ENCODE results near the gene MAGI2.

Gene MAGI2

GRCh38 chr7:78770422-78771410 lies 682.8 kb downstream of the MAGI2 start:
- no peak for DNase-seq

GRCh38 chr7:78769481-78770101 lies 683.9 kb downstream of the MAGI2 start:
- DNase-seq = no peak

DNA sequence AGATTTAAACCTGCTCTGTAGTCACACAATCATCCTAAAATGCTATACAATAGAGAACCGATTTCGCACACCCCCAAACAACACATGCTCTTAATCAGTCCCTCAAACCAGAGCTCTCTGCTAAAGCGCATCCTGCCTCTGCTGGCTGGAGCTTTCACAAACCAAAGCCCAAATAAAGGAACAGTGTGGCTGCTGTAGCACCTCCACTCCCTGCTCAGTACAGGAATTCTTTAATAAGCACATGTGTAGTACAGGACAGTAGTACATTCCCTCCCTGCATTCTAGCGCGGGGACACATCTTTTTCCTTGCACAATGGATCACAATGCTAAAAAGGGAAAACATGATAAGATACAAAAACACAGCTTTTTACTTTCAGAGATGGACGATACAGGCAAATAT lies 684.6 kb downstream of the MAGI2 start:
- DNase-seq = no peak

- no peak for DNase-seq
These were observed 687.3 kb downstream of the MAGI2 start for GRCh38 chr7:78765943-78766729.

DNA sequence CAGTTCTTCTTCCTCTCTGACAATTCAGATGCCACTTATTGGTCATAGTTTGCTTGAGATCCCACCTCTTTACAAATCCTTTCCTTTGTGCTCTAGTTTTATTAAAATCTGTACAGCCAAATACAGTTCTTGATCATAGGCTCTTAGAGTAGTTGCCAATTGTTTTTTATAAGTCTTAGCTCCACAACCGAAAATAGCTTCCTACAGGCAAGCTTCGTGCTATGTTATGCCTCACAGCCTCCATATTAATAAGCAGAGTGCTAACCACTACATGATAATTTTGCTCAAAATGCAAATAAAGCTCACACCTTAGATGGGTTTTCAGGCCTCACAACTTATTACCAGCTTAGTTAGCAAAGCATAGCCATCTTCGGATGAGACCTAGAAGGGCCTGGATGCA lies 688.9 kb downstream of the MAGI2 start:
- no peak for DNase-seq

- no peak for DNase-seq
These were observed 690.8 kb downstream of the MAGI2 start for GRCh38 chr7:78762625-78763024.

DNA sequence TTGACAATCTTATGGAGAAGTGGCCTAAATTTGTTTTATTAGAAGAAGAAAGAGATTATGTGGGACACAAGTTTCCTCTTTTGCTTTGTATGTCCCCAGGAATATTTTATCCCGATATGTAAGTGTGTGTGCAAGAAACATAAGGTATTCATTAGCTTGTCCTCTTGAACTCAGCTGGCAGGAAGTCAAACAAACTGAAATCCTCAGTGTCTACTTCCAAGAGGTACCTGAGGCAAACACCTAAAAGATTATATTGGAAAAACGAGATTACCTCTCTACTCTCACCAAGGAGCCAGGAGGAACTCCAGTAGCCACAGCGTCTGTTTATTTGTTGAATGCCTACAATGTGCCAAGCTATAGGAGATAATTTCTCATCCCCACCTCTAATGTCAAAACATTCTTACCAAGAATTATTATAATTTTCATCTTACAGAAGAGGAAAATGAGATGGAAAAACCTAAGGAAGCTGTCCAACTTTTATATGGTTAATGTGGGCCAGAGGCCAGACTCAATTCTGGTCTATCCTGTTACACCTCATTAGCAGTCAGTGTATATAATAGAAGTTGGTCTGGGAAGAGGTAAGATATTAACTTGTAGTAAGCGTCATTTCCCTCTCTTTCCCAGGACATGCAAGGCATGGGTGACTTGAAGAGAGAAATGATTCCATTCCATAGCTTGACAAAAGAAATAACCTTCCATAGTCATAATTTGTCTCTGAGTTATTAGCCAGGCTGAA lies 692.7 kb downstream of the MAGI2 start:
- DNase-seq = no peak

GRCh38 chr7:78752554-78752953 lies 700.9 kb downstream of the MAGI2 start:
- no peak for DNase-seq

DNA sequence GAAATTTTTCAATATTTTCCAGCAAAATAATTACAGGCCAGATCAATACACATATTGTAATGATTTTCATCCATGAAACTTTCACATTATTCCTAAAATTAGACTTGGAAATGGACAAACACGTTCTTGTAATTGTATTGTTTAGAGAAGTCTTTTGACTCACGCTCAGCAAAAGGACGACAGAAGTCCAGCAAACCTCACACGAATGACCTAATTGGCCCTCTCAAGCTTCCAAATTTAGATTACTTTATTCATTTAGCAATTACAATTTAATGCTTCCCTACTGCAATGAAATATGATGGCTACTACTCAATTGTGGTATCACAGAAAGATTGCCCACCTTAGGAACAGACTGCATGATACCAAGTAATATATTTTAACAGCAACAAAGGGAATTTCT lies 702.2 kb downstream of the MAGI2 start:
- DNase-seq = no peak

DNA sequence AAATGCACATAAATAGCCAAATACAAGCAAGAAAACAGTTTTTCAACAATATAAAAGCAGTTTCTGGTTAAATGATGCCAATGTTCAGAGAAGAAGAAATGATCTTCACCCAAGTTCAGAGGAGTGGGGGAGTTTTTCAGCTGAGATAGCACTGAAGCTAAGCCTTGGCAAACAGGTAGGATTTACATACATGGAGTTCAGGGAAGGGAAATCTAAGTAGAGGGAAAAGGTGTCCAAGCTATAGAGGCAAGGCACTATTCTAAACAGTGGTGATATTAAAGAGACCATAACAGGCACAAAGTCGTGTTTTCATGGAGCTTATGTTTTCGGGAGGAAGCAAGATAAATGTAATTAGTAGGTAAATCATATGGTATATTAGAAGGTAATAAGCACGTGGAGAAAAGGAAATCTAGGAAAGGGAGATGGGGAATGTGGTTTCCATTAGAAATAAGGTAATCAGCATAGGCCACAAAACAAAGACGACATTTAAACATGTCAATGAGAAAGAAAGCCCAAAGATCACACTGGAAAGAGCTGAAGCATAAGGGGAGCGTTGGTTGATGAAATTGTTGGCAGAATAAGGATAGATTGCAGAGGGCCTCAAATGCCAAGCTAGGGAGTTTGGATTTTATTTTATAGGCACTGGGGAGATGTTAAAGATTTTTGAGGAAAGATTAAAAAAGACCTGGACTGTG lies 704.3 kb downstream of the MAGI2 start:
- DNase-seq = no peak

- no peak for DNase-seq
These were observed 705.9 kb downstream of the MAGI2 start for GRCh38 chr7:78747592-78747991.

DNA sequence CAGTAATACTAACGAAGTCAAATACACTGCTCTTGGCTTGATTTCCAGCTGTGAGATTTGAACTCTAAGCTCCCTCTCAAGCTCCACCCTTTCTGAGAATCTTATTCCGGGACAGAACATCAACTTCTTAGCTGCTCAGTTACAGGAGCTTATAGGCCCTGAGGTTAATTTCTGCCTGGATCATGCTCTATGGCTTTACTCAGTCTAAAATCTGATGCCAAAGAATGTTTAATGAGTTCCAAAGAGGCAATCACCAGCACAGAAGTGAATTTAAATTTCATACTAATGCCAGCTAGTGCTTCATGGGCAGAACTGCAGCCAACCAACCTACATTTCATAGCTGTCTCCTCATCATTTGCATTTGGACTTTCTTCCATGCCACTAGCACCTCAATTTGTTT lies 707.2 kb downstream of the MAGI2 start:
- DNase-seq = no peak

DNA sequence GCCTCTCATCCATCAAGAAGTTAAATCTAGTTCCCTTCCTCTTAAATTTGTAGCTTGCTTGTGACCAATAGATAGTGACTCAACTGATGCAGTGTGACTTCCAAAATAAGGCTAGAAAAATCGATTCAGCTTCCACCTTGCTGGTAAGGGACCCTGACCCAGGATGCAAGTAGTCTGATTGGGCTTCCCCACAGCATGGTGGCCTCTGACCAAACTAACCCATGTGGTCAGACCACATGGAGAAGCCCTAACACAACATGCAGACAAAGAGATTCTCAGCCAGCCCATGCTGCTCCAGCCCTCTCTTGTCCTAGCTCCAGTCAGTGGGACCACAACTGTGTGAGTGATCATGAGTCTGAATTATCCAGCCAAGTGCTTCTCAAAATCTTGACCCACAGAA lies 710.8 kb downstream of the MAGI2 start:
- no peak for DNase-seq

DNA sequence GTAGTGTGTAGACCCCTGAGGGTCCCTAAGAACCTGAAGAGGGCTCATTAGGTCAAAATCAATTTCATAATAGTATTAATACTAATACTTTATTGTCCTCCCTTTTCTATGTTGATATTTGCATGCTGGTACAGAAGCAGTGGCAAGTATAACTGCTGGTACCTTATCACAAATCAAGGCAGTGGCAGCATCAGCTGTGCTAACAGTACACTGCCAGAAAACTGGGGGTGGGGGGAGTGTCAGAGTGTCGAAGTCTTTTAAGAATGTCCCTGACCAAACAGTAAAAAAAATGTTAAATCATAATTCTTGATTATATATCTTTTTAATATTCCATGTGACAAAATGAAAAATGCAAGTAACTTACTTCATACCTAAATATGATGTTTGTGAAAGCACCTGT lies 716.9 kb downstream of the MAGI2 start:
- no peak for DNase-seq

- no peak for DNase-seq
These were observed 718.8 kb downstream of the MAGI2 start for GRCh38 chr7:78734626-78735025.

DNA sequence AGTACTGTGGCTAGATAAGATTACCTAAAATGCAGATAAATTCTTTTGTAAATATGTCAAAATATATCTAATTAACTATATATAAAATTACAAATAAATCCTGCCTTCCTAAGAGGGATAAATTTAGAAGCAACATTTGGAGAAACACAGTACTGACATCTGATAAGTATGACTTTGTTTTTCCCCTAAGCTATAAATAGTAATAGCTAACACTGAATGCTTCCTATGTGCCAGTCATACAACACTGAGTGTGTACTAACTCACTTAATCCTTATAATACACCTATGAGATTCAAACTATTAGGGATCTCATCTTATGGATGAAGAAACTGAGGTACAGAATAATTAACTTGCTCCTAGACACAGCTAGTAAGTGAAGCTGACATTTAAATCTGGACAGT lies 733.4 kb downstream of the MAGI2 start:
- DNase-seq = no peak

GRCh38 chr7:78718212-78718611 lies 735.3 kb downstream of the MAGI2 start:
- no peak for DNase-seq

DNA sequence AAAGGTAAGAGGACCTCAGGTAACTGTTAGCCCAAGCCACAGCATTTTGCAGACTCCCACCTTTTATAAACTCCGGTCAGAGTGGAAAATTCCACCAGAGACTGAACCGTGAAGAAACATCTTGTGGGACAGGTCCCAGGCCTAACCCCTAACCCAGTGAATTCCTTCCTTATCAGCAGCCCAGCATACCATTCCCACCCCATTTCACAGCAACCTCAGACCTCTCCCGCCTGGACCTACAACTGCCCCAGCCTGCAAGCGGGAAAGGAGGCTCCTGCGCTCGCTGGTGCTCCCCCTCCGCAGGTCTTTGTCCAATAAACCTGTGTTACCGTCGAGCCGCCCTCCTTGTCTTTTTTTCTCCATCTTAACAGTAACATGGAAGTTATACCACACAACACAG lies 736.6 kb downstream of the MAGI2 start:
- no peak for DNase-seq

DNA sequence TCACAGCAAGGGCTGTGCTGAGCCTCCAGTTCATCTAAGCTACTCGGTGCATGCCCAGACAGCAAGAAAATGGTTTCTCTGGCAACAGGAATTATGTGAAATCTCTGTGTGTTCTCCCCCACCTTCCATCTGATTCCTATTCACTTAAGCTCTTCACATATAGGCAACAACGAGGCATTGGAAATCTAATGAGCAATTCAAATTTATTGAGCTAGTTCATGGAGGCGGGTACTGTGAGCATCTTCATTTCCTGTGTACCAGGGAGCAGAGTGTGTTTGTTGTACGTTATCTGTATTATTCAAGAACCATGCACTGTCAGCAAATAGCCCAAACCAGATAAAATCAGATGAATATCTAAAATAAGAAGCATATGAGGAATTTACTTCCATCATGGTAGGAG lies 739.1 kb downstream of the MAGI2 start:
- no peak for DNase-seq

- DNase-seq = no peak
These were observed 741.4 kb downstream of the MAGI2 start for GRCh38 chr7:78712111-78712510.

DNA sequence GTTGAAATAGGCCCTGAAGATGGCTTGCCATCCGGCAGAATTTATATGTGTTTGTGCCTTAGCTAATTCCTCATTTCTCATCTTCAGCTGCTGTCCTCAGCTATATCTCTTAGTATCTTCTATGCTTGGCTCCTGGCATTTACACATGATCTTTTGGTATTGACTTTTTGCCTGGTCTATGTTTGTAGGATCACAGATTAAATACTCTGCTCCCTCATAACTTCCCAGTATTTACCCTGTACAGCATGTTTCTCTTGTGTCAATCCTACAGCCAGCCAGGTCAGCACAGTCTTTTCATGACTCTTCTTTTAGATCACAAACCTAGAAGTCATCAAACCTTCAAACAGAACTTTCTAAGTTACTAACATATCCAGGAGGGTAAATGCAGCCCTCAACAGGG lies 743.8 kb downstream of the MAGI2 start:
- DNase-seq = no peak

GRCh38 chr7:78704504-78704903 lies 749.0 kb downstream of the MAGI2 start:
- no peak for DNase-seq

All from activated CD8-positive, alpha-beta memory T cell treated with anti-CD3 and anti-CD28 coated beads for 24 hours (primary cell).